ENCODE data around the gene BAG3.

The BAG3 gene

GRCh38 chr10:119689016-119689580, 37.9 kb downstream of the BAG3 start:
- Histone ChIP-seq H3K9me3 (ENCODE audit: control insufficient read depth, low read length) (no peaks in the 10 kb centered on the region), H3K36me3 (ENCODE audit: control insufficient read depth, insufficient read depth, low read length) (no peaks in the 10 kb centered on the region), H3K27me3 (ENCODE audit: control insufficient read depth, insufficient read depth, low read length, poor library complexity, severe bottlenecking) (no peaks in the 10 kb centered on the region), H3K4me1 (ENCODE audit: control insufficient read depth, insufficient read depth, low read length) (peaks cover 20% of the 10 kb centered on the region), H3K4me3 (ENCODE audit: insufficient read depth, low read depth, low read length) (no peak overlapping the region), H3K27ac (ENCODE audit: insufficient read depth, low read depth, low read length, poor library complexity, severe bottlenecking) (no peak overlapping the region)
- 82 to 84% methylated on average over 6 of the region's 6 CpGs for WGBS, 2 experiments

GRCh38 chr10:119691726-119692125, 40.5 kb downstream of the BAG3 start:
- Histone ChIP-seq H3K36me3 (ENCODE audit: control insufficient read depth, insufficient read depth, low read length) (no peaks in the 10 kb centered on the region), H3K27me3 (ENCODE audit: control insufficient read depth, insufficient read depth, low read length, poor library complexity, severe bottlenecking) (no peaks in the 10 kb centered on the region), H3K4me1 (ENCODE audit: control insufficient read depth, insufficient read depth, low read length) (peaks cover 20% of the 10 kb centered on the region), H3K9me3 (ENCODE audit: control insufficient read depth, low read length) (no peaks in the 10 kb centered on the region), H3K27ac (ENCODE audit: insufficient read depth, low read depth, low read length, poor library complexity, severe bottlenecking) (no peak overlapping the region), H3K4me3 (ENCODE audit: insufficient read depth, low read depth, low read length) (no peak overlapping the region)
- WGBS, 2 experiments = 95% methylated on average over 3 of the region's 3 CpGs

GRCh38 chr10:119693262-119693957, 42.2 kb downstream of the BAG3 start:
- 89 to 92% methylated on average over 6 of the region's 6 CpGs for WGBS, 2 experiments
- Histone ChIP-seq H3K9me3 (ENCODE audit: control insufficient read depth, low read length) (no peaks in the 10 kb centered on the region), H3K27ac (ENCODE audit: insufficient read depth, low read depth, low read length, poor library complexity, severe bottlenecking) (no peak overlapping the region), H3K27me3 (ENCODE audit: control insufficient read depth, insufficient read depth, low read length, poor library complexity, severe bottlenecking) (no peaks in the 10 kb centered on the region), H3K4me3 (ENCODE audit: insufficient read depth, low read depth, low read length) (no peak overlapping the region), H3K4me1 (ENCODE audit: control insufficient read depth, insufficient read depth, low read length) (peaks cover 7% of the 10 kb centered on the region), H3K36me3 (ENCODE audit: control insufficient read depth, insufficient read depth, low read length) (no peaks in the 10 kb centered on the region)

- 93 to 95% methylated on average over 7 of the region's 7 CpGs for WGBS, 2 experiments
- Histone ChIP-seq H3K27me3 (ENCODE audit: control insufficient read depth, insufficient read depth, low read length, poor library complexity, severe bottlenecking) (no peaks in the 10 kb centered on the region), H3K36me3 (ENCODE audit: control insufficient read depth, insufficient read depth, low read length) (no peaks in the 10 kb centered on the region), H3K4me1 (ENCODE audit: control insufficient read depth, insufficient read depth, low read length) (no peaks in the 10 kb centered on the region), H3K4me3 (ENCODE audit: insufficient read depth, low read depth, low read length) (no peak overlapping the region), H3K9me3 (ENCODE audit: control insufficient read depth, low read length) (no peaks in the 10 kb centered on the region), H3K27ac (ENCODE audit: insufficient read depth, low read depth, low read length, poor library complexity, severe bottlenecking) (no peak overlapping the region)
Measured at GRCh38 chr10:119694608-119695007, 43.4 kb downstream of the BAG3 start.

GRCh38 chr10:119700321-119700954, 49.3 kb downstream of the BAG3 start:
- Histone ChIP-seq H3K27ac (ENCODE audit: insufficient read depth, low read depth, low read length, poor library complexity, severe bottlenecking) (no peak overlapping the region), H3K36me3 (ENCODE audit: control insufficient read depth, insufficient read depth, low read length) (no peaks in the 10 kb centered on the region), H3K4me3 (ENCODE audit: insufficient read depth, low read depth, low read length) (no peak overlapping the region), H3K9me3 (ENCODE audit: control insufficient read depth, low read length) (no peaks in the 10 kb centered on the region), H3K4me1 (ENCODE audit: control insufficient read depth, insufficient read depth, low read length) (no peaks in the 10 kb centered on the region), H3K27me3 (ENCODE audit: control insufficient read depth, insufficient read depth, low read length, poor library complexity, severe bottlenecking) (no peaks in the 10 kb centered on the region)
- 94% methylated on average over 3 to 4 of the region's 4 CpGs for WGBS, 2 experiments

GRCh38 chr10:119701861-119702260, 50.7 kb downstream of the BAG3 start:
- no peaks in the 10 kb centered on the region for H3K4me1 ChIP-seq (ENCODE audit: control insufficient read depth, insufficient read depth, low read length)
- no peaks in the 10 kb centered on the region for H3K36me3 ChIP-seq (ENCODE audit: control insufficient read depth, insufficient read depth, low read length)
- WGBS, 2 experiments = 57 to 60% methylated on average over 6 to 7 of the region's 7 CpGs
- H3K27ac ChIP-seq (ENCODE audit: insufficient read depth, low read depth, low read length, poor library complexity, severe bottlenecking) = no peak overlapping the region
- H3K9me3 ChIP-seq (ENCODE audit: control insufficient read depth, low read length) = no peaks in the 10 kb centered on the region
- no peak overlapping the region for H3K4me3 ChIP-seq (ENCODE audit: insufficient read depth, low read depth, low read length)
- no peaks in the 10 kb centered on the region for H3K27me3 ChIP-seq (ENCODE audit: control insufficient read depth, insufficient read depth, low read length, poor library complexity, severe bottlenecking)

GRCh38 chr10:119702583-119702982, 51.4 kb downstream of the BAG3 start:
- H3K9me3 ChIP-seq (ENCODE audit: control insufficient read depth, low read length) = no peaks in the 10 kb centered on the region
- no peaks in the 10 kb centered on the region for H3K27me3 ChIP-seq (ENCODE audit: control insufficient read depth, insufficient read depth, low read length, poor library complexity, severe bottlenecking)
- no peaks in the 10 kb centered on the region for H3K36me3 ChIP-seq (ENCODE audit: control insufficient read depth, insufficient read depth, low read length)
- no peaks in the 10 kb centered on the region for H3K4me1 ChIP-seq (ENCODE audit: control insufficient read depth, insufficient read depth, low read length)
- 94 to 98% methylated on average over 2 of the region's 2 CpGs for WGBS, 2 experiments
- H3K4me3 ChIP-seq (ENCODE audit: insufficient read depth, low read depth, low read length) = no peak overlapping the region
- H3K27ac ChIP-seq (ENCODE audit: insufficient read depth, low read depth, low read length, poor library complexity, severe bottlenecking) = no peak overlapping the region

- no peaks in the 10 kb centered on the region for H3K36me3 ChIP-seq (ENCODE audit: control insufficient read depth, insufficient read depth, low read length)
- no peaks in the 10 kb centered on the region for H3K9me3 ChIP-seq (ENCODE audit: control insufficient read depth, low read length)
- no peaks in the 10 kb centered on the region for H3K27me3 ChIP-seq (ENCODE audit: control insufficient read depth, insufficient read depth, low read length, poor library complexity, severe bottlenecking)
- 94 to 95% methylated on average over 7 to 8 of the region's 9 CpGs for WGBS, 2 experiments
- no peaks in the 10 kb centered on the region for H3K4me1 ChIP-seq (ENCODE audit: control insufficient read depth, insufficient read depth, low read length)
- no peak overlapping the region for H3K27ac ChIP-seq (ENCODE audit: insufficient read depth, low read depth, low read length, poor library complexity, severe bottlenecking)
- no peak overlapping the region for H3K4me3 ChIP-seq (ENCODE audit: insufficient read depth, low read depth, low read length)
Measured at GRCh38 chr10:119703903-119704508, 52.8 kb downstream of the BAG3 start.

GRCh38 chr10:119705434-119705831, 54.3 kb downstream of the BAG3 start:
- Histone ChIP-seq H3K36me3 (ENCODE audit: control insufficient read depth, insufficient read depth, low read length) (no peaks in the 10 kb centered on the region), H3K4me1 (ENCODE audit: control insufficient read depth, insufficient read depth, low read length) (no peaks in the 10 kb centered on the region), H3K27me3 (ENCODE audit: control insufficient read depth, insufficient read depth, low read length, poor library complexity, severe bottlenecking) (no peaks in the 10 kb centered on the region), H3K27ac (ENCODE audit: insufficient read depth, low read depth, low read length, poor library complexity, severe bottlenecking) (no peak overlapping the region), H3K9me3 (ENCODE audit: control insufficient read depth, low read length) (no peaks in the 10 kb centered on the region), H3K4me3 (ENCODE audit: insufficient read depth, low read depth, low read length) (no peak overlapping the region)
- 97 to 99% methylated on average over 3 of the region's 3 CpGs for WGBS, 2 experiments

GRCh38 chr10:119706521-119707278, 55.5 kb downstream of the BAG3 start:
- H3K27ac ChIP-seq (ENCODE audit: insufficient read depth, low read depth, low read length, poor library complexity, severe bottlenecking) = no peak overlapping the region
- no peaks in the 10 kb centered on the region for H3K9me3 ChIP-seq (ENCODE audit: control insufficient read depth, low read length)
- H3K4me3 ChIP-seq (ENCODE audit: insufficient read depth, low read depth, low read length) = no peak overlapping the region
- no peaks in the 10 kb centered on the region for H3K27me3 ChIP-seq (ENCODE audit: control insufficient read depth, insufficient read depth, low read length, poor library complexity, severe bottlenecking)
- 68 to 73% methylated on average over 7 of the region's 7 CpGs for WGBS, 2 experiments
- no peaks in the 10 kb centered on the region for H3K36me3 ChIP-seq (ENCODE audit: control insufficient read depth, insufficient read depth, low read length)
- no peaks in the 10 kb centered on the region for H3K4me1 ChIP-seq (ENCODE audit: control insufficient read depth, insufficient read depth, low read length)

Data from ectodermal cell (in vitro differentiated cells).